ENCODE results near the gene PRSS56.

Gene PRSS56

GRCh38 chr2:232521959-232522622 lies 1.9 kb downstream of the PRSS56 start:
- no peak for TF ChIP-seq CREB1 (IDR thresholded peaks at IDR 0.05; ENCODE audit: low read depth)
- TF ChIP-seq CEBPB (IDR thresholded peaks at IDR 0.05) = no peak
- TF ChIP-seq YY1 (IDR thresholded peaks at IDR 0.05; ENCODE audit: low read depth) = no peak
- TF ChIP-seq TCF12 (IDR thresholded peaks at IDR 0.05; ENCODE audit: low read depth) = no peak
- peak; percentile 32; the same call in 1 of the 2 replicates for TF ChIP-seq ZBTB7A (IDR thresholded peaks at IDR 0.05; ENCODE audit: low read depth)
- TF ChIP-seq REST (IDR thresholded peaks at IDR 0.05; ENCODE audit: low read depth) = no peak
- peak; percentile 81 for TF ChIP-seq RAD21 (IDR thresholded peaks at IDR 0.05; ENCODE audit: low read depth)
- no peak for TF ChIP-seq USF1 (IDR thresholded peaks at IDR 0.05)

- TF ChIP-seq EGR1 (IDR thresholded peaks at IDR 0.05) = no peak
- no peak for TF ChIP-seq CREB1 (IDR thresholded peaks at IDR 0.05; ENCODE audit: low read depth)
- TF ChIP-seq FOXM1 (IDR thresholded peaks at IDR 0.05; ENCODE audit: borderline replicate concordance, low read depth) = no peak
- no peak for TF ChIP-seq RAD21 (IDR thresholded peaks at IDR 0.05; ENCODE audit: low read depth)
- no peak for TF ChIP-seq REST (IDR thresholded peaks at IDR 0.05; ENCODE audit: low read depth)
- no peak for TF ChIP-seq TEAD4 (IDR thresholded peaks at IDR 0.05)
Measured at GRCh38 chr2:232522623-232523401, 2.6 kb downstream of the PRSS56 start.

GRCh38 chr2:232523402-232523681 lies 3.2 kb downstream of the PRSS56 start:
- TF ChIP-seq EP300 (IDR thresholded peaks at IDR 0.05; ENCODE audit: borderline replicate concordance) (no peak), REST (IDR thresholded peaks at IDR 0.05; ENCODE audit: low read depth) (no peak), TEAD4 (IDR thresholded peaks at IDR 0.05) (no peak), ZBTB7A (IDR thresholded peaks at IDR 0.05; ENCODE audit: low read depth) (no peak), EGR1 (IDR thresholded peaks at IDR 0.05) (no peak), FOXM1 (IDR thresholded peaks at IDR 0.05; ENCODE audit: borderline replicate concordance, low read depth) (no peak), NFIC (IDR thresholded peaks at IDR 0.05) (no peak), YY1 (IDR thresholded peaks at IDR 0.05; ENCODE audit: low read depth) (no peak), TCF12 (IDR thresholded peaks at IDR 0.05; ENCODE audit: low read depth) (no peak), USF1 (IDR thresholded peaks at IDR 0.05) (no peak), RAD21 (IDR thresholded peaks at IDR 0.05; ENCODE audit: low read depth) (no peak), TAF1 (IDR thresholded peaks at IDR 0.05; ENCODE audit: low read depth) (no peak), CREB1 (IDR thresholded peaks at IDR 0.05; ENCODE audit: low read depth) (no peak), CEBPB (IDR thresholded peaks at IDR 0.05) (no peak), MAX (IDR thresholded peaks at IDR 0.05) (no peak)

GRCh38 chr2:232523682-232524597 lies 3.8 kb downstream of the PRSS56 start:
- TF ChIP-seq ZBTB7A (IDR thresholded peaks at IDR 0.05; ENCODE audit: low read depth) (no peak), REST (IDR thresholded peaks at IDR 0.05; ENCODE audit: low read depth) (no peak)
